Smooth muscle cell (in vitro differentiated cells): ENCODE data around the gene PRKCH. TPM values are rescaled to one million over a fixed set of nuclear protein-coding genes. Genes with fewer than 3 reads are reported as not detected.

ENCODE experiments used
- DNase-seq: peaks from one replicate; lab custom pipeline; 2025; ENCODE audit not compliant: unreplicated experiment; lab: John Stamatoyannopoulos, UW
- H2AFZ ChIP-seq: fragments of 200-600 bp; sonication (generic); 2 replicates; pipeline ENCODE4 v1.6.0; 2016; ENCODE audit warnings: antibody characterized with exemption, low read depth, mild to moderate bottlenecking
- H3F3A ChIP-seq: fragments of 200-600 bp; sonication (generic); 2 replicates; pipeline ENCODE4 v1.6.0; 2017; ENCODE audit warnings: antibody characterized with exemption, low read depth
- H3K27ac ChIP-seq: fragments of 200-600 bp; sonication (generic); 2 replicates; pipeline ENCODE4 v1.5.1; 2016; ENCODE audit warnings: low read depth, mild to moderate bottlenecking
- H3K27me3 ChIP-seq: fragments of 200-600 bp; sonication (generic); 2 replicates; pipeline ENCODE4 v1.6.1; 2016; ENCODE audit warnings: low read depth, mild to moderate bottlenecking
- H3K36me3 ChIP-seq: fragments of 200-600 bp; sonication (generic); 2 replicates; pipeline ENCODE4 v1.5.1; 2016; ENCODE audit warnings: low read depth
- H3K4me1 ChIP-seq: fragments of 200-600 bp; sonication (generic); 2 replicates; pipeline ENCODE4 v1.5.1; 2016; ENCODE audit warnings: low read depth
- H3K4me2 ChIP-seq: fragments of 200-600 bp; sonication (generic); 2 replicates; pipeline ENCODE4 v1.6.0; 2016; ENCODE audit warnings: mild to moderate bottlenecking
- H3K4me3 ChIP-seq: fragments of 200-600 bp; sonication (generic); 2 replicates; pipeline ENCODE4 v1.5.1; 2016; ENCODE audit warnings: mild to moderate bottlenecking
- H3K79me2 ChIP-seq: fragments of 200-600 bp; sonication (generic); 2 replicates; pipeline ENCODE4 v1.6.0; 2016; ENCODE audit warnings: low read depth, mild to moderate bottlenecking
- H3K9ac ChIP-seq: fragments of 200-600 bp; sonication (generic); 2 replicates; pipeline ENCODE4 v1.6.0; 2016; ENCODE audit warnings: low read depth
- H3K9me3 ChIP-seq: fragments of 200-600 bp; sonication (generic); replicated peaks from 2 replicates; pipeline ENCODE4 v1.5.1; 2016; ENCODE audit warnings: low read depth
- H4K20me1 ChIP-seq: fragments of 200-600 bp; sonication (generic); 2 replicates; pipeline ENCODE4 v1.6.0; 2016; ENCODE audit warnings: low read depth
- WGBS: methylation state at CpG from one replicate; pipeline ENCODE4 v1.1.7; 2016; ENCODE audit warnings: low lambda C conversion rate; 5-methylcytosine and 5-hydroxymethylcytosine counted together
- polyA plus RNA-seq: library from polyadenylated mRNA; unstranded; fragments of >200 nt; fragmentation: Nextera tagmentation; extraction: Ambion mirVana; gene quantifications from 2 replicates; pipeline ENCODE4 v1.2.1, GENCODE V29; 2016
- total RNA-seq: library from RNA; depleted of rRNA; stranded (reverse); fragments of >200 nt; gene quantifications from 2 replicates; pipeline ENCODE4 v1.2.3, GENCODE V29; 2014
- TF ChIP-seq, protein P1 (sequence below): fragments of 200-600 bp; sonication (generic); IDR thresholded peaks from 2 replicates; pipeline ENCODE4 v1.5.1; 2017; ENCODE audit warnings: borderline replicate concordance, mild to moderate bottlenecking, antibody characterized with exemption; ENCODE audit not compliant: insufficient read depth, poor library complexity, severe bottlenecking

Gene PRKCH
- total and polyA plus RNA-seq, 2 experiments from 2014 or later: 1.5 to 7.6 TPM

DNA sequence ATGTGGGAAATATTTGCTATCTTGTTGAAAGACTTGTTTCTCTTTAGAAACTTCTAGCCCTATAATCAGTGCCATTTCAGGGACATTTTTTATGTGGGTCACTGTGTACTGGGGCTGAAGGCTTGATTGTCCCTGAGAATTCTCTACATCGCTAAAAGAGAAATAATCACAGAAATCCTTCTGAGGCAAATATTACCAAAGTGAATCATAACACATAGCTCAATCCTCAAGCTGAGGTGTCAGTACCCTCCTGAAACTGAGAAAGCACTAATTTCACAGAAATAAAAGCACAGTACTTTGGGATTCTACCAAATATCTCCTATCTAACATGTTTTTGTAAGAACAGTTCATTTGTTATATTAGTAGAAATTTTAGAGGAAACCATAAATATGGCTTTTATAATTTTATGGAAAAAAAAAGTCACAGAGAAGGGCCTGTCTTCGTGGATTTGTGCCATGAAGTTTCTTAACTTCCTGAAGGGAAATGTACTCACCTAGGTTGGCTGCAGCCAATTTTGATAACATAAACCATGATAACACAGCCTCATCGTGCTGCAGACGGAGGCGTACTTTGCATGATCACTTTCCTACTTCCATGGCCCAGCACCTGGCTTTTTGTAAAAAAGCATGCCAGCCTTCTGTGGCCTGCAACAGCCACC lies 210.2 kb downstream of the PRKCH start:
- Histone ChIP-seq H3K9me3 (no peaks in the 10 kb centered on the region), H3K4me1 (peaks cover 17% of the 10 kb centered on the region), H2AFZ (no peak overlapping the region), H3F3A (no peaks in the 10 kb centered on the region), H3K36me3 (no peaks in the 10 kb centered on the region), H3K4me2 (peak overlapping the region; percentile 8), H4K20me1 (no peaks in the 10 kb centered on the region), H3K79me2 (no peaks in the 10 kb centered on the region), H3K27me3 (no peaks in the 10 kb centered on the region), H3K27ac (peak overlapping the region; percentile 6), H3K9ac (no peak overlapping the region), H3K4me3 (no peak overlapping the region)
- TF ChIP-seq, protein P1, sequence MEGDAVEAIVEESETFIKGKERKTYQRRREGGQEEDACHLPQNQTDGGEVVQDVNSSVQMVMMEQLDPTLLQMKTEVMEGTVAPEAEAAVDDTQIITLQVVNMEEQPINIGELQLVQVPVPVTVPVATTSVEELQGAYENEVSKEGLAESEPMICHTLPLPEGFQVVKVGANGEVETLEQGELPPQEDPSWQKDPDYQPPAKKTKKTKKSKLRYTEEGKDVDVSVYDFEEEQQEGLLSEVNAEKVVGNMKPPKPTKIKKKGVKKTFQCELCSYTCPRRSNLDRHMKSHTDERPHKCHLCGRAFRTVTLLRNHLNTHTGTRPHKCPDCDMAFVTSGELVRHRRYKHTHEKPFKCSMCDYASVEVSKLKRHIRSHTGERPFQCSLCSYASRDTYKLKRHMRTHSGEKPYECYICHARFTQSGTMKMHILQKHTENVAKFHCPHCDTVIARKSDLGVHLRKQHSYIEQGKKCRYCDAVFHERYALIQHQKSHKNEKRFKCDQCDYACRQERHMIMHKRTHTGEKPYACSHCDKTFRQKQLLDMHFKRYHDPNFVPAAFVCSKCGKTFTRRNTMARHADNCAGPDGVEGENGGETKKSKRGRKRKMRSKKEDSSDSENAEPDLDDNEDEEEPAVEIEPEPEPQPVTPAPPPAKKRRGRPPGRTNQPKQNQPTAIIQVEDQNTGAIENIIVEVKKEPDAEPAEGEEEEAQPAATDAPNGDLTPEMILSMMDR: no peak
- 71% methylated on average over 5 of the region's 5 CpGs for WGBS
- DNase-seq: no peak

DNA sequence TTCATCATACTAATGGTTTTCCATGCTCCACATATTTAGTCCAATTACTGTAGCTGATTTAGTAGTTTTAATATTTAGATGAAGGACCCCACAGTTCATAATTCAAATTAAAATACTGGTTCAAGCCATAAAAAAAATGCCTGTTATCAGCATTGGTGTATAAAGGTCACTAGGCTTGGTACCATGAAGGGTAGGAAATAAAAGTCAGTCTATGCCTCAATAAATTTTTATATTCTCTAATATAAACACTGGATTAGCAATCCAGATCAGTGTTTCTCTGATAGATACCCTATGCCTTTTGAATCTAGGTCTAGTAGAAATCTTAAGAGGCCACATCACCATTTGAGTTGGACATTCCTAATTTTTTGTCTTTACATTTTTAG lies 210.7 kb downstream of the PRKCH start:
- TF ChIP-seq, protein P1: no peak
- no peak overlapping the region for H3K27ac ChIP-seq
- H3K27me3 ChIP-seq: no peaks in the 10 kb centered on the region
- no peaks in the 10 kb centered on the region for H3F3A ChIP-seq
- no peak overlapping the region for H3K4me2 ChIP-seq
- no peak overlapping the region for H3K4me3 ChIP-seq
- no peaks in the 10 kb centered on the region for H4K20me1 ChIP-seq
- no peaks in the 10 kb centered on the region for H3K9me3 ChIP-seq
- H3K4me1 ChIP-seq: peaks cover 16% of the 10 kb centered on the region
- H3K36me3 ChIP-seq: no peaks in the 10 kb centered on the region
- H3K79me2 ChIP-seq: no peaks in the 10 kb centered on the region
- DNase-seq: no peak
- no peak overlapping the region for H2AFZ ChIP-seq
- no peak overlapping the region for H3K9ac ChIP-seq

DNA sequence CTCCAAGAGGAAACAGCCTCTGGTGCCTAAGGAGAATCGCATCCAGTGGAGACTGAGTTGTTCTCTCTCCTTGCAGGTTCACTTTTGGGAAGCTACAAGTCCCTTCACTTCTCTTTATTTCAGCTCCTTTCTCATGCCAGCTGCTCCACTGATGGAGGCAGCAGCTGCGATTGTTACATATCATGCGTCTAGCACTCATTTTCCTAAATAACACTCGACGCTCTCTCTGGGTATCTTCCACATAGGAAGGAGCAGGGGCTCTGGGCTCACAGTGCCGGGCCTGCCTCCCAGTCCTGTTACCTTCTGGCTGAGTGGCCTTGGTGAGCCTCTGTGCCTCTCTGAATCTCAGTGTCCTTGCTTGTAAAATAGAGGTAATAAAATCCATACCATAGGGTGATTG lies 211.4 kb downstream of the PRKCH start:
- peaks cover 15% of the 10 kb centered on the region for H3K4me1 ChIP-seq

More for the DNA sequence above, 211.4 kb downstream of the PRKCH start:
- no peak overlapping the region for H3K4me2 ChIP-seq
- no peak overlapping the region for H3K27ac ChIP-seq
- H4K20me1 ChIP-seq: no peaks in the 10 kb centered on the region
- 84% methylated on average over 6 of the region's 6 CpGs for WGBS
- no peak overlapping the region for H2AFZ ChIP-seq
- DNase-seq: no peak
- no peaks in the 10 kb centered on the region for H3K27me3 ChIP-seq
- TF ChIP-seq, protein P1: no peak
- no peak overlapping the region for H3K9ac ChIP-seq
- no peaks in the 10 kb centered on the region for H3K79me2 ChIP-seq
- H3K9me3 ChIP-seq: no peaks in the 10 kb centered on the region
- H3K4me3 ChIP-seq: no peak overlapping the region
- H3K36me3 ChIP-seq: no peaks in the 10 kb centered on the region
- H3F3A ChIP-seq: no peaks in the 10 kb centered on the region
